ENCODE measurements around the gene ZNF132. TPM values are rescaled to one million over a fixed set of nuclear protein-coding genes. Genes with fewer than 3 reads are reported as not detected.

The ZNF132 gene
- total and polyA plus RNA-seq, 2 experiments from 2014 or later, result 2.2 to 5.2 TPM

DNA sequence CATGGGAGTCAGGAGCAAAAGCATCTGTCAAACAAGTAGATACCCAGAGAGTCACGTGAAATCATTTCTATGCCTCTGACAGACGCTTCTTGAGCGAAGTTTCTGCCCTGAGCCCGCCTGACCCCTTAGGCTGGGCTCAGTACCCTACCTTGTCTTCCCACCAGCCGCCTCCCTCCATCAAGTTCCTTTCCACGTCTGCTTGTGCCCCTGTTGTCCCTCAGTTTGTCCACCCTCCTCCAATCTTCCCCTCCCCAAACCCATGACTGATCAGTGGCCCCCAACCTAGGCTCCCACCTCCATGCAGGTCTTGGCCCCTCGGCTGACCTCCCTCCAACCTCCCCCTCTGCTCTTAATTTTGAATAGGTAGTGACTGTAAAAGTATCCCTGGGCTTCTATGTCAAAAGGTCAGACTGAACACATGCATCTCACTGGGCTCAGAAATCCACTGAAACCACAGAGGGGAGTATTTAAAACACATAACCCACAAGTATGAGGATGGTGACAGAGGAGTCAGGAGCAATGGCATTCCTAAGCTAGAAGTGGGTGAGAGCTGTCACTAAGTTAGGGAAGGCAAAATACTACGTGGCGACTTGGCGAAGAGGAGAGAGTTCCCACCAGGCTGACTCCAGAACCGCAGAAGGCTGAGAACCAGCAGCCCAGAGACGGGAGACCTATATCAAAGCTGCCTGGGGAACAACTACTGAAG lies 34.5 kb upstream of the ZNF132 start:
- Histone ChIP-seq H2AFZ (no peak overlapping the region), H3K27me3 (ENCODE audit: insufficient read depth) (no peaks in the 10 kb centered on the region), H3K79me2 (replicated peaks; ENCODE audit: insufficient read depth) (no peaks in the 10 kb centered on the region), H3K4me2 (peak overlapping the region; percentile 94), H3K4me1 (ENCODE audit: insufficient read depth) (peaks cover 4% of the 10 kb centered on the region; the same call in 1 of the 2 replicates), H4K20me1 (replicated peaks; ENCODE audit: insufficient read depth) (no peaks in the 10 kb centered on the region), H3K27ac (ENCODE audit: low read depth) (no peak overlapping the region), H3K9me2 (ENCODE audit: insufficient read depth) (no peaks in the 10 kb centered on the region), H3K36me3 (ENCODE audit: insufficient read depth) (no peaks in the 10 kb centered on the region), H3K4me3 (peak overlapping the region; percentile 82; the same call in 1 of the 2 replicates), H3F3A (replicated peaks; ENCODE audit: low read depth) (peaks cover 13% of the 10 kb centered on the region)
- Mint-ChIP-seq H3K36me3 (ENCODE audit: low read depth) (peaks cover 14% of the 10 kb centered on the region), H3K4me1 (peaks cover 10% of the 10 kb centered on the region), H3K9me3 (no peaks in the 10 kb centered on the region; the same call in 2 of the 3 replicates), H3K4me3 (peak overlapping the region; percentile 93), H3K27me3 (ENCODE audit: insufficient read depth, low read depth, poor library complexity) (peaks cover 25% of the 10 kb centered on the region), H3K27ac (no peak overlapping the region)
- TF ChIP-seq STAT1 (IDR thresholded peaks at IDR 0.05; ENCODE audit: unreplicated experiment) (no peak), NANOG (IDR thresholded peaks at IDR 0.05; ENCODE audit: borderline replicate concordance) (no peak), POLR2AphosphoS5 (IDR thresholded peaks at IDR 0.05; ENCODE audit: low read depth) (no peak), CREB1 (CRISPR knock-in tag; IDR thresholded peaks at IDR 0.05; ENCODE audit: low read depth) (no peak), JUNB (IDR thresholded peaks at IDR 0.05; ENCODE audit: unreplicated experiment) (no peak), EZH2 (IDR thresholded peaks at IDR 0.05; ENCODE audit: low read depth, unreplicated experiment) (no peak), EZH2phosphoT487 (IDR thresholded peaks at IDR 0.05; ENCODE audit: unreplicated experiment) (no peak), ZNF114 (CRISPR knock-in tag; IDR thresholded peaks at IDR 0.05) (no peak), ZNF331 (CRISPR knock-in tag; IDR thresholded peaks at IDR 0.05; ENCODE audit: low read depth) (no peak)
- TF ChIP-seq, protein P1, sequence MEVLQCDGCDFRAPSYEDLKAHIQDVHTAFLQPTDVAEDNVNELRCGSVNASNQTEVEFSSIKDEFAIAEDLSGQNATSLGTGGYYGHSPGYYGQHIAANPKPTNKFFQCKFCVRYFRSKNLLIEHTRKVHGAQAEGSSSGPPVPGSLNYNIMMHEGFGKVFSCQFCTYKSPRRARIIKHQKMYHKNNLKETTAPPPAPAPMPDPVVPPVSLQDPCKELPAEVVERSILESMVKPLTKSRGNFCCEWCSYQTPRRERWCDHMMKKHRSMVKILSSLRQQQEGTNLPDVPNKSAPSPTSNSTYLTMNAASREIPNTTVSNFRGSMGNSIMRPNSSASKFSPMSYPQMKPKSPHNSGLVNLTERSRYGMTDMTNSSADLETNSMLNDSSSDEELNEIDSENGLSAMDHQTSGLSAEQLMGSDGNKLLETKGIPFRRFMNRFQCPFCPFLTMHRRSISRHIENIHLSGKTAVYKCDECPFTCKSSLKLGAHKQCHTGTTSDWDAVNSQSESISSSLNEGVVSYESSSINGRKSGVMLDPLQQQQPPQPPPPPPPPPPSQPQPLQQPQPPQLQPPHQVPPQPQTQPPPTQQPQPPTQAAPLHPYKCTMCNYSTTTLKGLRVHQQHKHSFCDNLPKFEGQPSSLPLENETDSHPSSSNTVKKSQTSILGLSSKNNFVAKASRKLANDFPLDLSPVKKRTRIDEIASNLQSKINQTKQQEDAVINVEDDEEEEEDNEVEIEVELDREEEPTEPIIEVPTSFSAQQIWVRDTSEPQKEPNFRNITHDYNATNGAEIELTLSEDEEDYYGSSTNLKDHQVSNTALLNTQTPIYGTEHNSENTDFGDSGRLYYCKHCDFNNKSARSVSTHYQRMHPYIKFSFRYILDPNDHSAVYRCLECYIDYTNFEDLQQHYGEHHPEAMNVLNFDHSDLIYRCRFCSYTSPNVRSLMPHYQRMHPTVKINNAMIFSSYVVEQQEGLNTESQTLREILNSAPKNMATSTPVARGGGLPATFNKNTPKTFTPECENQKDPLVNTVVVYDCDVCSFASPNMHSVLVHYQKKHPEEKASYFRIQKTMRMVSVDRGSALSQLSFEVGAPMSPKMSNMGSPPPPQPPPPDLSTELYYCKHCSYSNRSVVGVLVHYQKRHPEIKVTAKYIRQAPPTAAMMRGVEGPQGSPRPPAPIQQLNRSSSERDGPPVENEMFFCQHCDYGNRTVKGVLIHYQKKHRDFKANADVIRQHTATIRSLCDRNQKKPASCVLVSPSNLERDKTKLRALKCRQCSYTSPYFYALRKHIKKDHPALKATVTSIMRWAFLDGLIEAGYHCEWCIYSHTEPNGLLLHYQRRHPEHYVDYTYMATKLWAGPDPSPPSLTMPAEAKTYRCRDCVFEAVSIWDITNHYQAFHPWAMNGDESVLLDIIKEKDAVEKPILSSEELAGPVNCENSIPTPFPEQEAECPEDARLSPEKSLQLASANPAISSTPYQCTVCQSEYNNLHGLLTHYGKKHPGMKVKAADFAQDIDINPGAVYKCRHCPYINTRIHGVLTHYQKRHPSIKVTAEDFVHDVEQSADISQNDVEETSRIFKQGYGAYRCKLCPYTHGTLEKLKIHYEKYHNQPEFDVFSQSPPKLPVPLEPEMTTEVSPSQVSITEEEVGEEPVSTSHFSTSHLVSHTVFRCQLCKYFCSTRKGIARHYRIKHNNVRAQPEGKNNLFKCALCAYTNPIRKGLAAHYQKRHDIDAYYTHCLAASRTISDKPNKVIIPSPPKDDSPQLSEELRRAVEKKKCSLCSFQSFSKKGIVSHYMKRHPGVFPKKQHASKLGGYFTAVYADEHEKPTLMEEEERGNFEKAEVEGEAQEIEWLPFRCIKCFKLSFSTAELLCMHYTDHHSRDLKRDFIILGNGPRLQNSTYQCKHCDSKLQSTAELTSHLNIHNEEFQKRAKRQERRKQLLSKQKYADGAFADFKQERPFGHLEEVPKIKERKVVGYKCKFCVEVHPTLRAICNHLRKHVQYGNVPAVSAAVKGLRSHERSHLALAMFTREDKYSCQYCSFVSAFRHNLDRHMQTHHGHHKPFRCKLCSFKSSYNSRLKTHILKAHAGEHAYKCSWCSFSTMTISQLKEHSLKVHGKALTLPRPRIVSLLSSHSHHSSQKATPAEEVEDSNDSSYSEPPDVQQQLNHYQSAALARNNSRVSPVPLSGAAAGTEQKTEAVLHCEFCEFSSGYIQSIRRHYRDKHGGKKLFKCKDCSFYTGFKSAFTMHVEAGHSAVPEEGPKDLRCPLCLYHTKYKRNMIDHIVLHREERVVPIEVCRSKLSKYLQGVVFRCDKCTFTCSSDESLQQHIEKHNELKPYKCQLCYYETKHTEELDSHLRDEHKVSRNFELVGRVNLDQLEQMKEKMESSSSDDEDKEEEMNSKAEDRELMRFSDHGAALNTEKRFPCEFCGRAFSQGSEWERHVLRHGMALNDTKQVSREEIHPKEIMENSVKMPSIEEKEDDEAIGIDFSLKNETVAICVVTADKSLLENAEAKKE (CRISPR knock-in tag; IDR thresholded peaks at IDR 0.05), result no peak
- TF ChIP-seq, protein P2, sequence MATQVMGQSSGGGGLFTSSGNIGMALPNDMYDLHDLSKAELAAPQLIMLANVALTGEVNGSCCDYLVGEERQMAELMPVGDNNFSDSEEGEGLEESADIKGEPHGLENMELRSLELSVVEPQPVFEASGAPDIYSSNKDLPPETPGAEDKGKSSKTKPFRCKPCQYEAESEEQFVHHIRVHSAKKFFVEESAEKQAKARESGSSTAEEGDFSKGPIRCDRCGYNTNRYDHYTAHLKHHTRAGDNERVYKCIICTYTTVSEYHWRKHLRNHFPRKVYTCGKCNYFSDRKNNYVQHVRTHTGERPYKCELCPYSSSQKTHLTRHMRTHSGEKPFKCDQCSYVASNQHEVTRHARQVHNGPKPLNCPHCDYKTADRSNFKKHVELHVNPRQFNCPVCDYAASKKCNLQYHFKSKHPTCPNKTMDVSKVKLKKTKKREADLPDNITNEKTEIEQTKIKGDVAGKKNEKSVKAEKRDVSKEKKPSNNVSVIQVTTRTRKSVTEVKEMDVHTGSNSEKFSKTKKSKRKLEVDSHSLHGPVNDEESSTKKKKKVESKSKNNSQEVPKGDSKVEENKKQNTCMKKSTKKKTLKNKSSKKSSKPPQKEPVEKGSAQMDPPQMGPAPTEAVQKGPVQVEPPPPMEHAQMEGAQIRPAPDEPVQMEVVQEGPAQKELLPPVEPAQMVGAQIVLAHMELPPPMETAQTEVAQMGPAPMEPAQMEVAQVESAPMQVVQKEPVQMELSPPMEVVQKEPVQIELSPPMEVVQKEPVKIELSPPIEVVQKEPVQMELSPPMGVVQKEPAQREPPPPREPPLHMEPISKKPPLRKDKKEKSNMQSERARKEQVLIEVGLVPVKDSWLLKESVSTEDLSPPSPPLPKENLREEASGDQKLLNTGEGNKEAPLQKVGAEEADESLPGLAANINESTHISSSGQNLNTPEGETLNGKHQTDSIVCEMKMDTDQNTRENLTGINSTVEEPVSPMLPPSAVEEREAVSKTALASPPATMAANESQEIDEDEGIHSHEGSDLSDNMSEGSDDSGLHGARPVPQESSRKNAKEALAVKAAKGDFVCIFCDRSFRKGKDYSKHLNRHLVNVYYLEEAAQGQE (IDR thresholded peaks at IDR 0.05; ENCODE audit: unreplicated experiment), result no peak
- TF ChIP-seq, protein P3, sequence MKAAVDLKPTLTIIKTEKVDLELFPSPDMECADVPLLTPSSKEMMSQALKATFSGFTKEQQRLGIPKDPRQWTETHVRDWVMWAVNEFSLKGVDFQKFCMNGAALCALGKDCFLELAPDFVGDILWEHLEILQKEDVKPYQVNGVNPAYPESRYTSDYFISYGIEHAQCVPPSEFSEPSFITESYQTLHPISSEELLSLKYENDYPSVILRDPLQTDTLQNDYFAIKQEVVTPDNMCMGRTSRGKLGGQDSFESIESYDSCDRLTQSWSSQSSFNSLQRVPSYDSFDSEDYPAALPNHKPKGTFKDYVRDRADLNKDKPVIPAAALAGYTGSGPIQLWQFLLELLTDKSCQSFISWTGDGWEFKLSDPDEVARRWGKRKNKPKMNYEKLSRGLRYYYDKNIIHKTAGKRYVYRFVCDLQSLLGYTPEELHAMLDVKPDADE (IDR thresholded peaks at IDR 0.05), result no peak
- TF ChIP-seq, protein P4, sequence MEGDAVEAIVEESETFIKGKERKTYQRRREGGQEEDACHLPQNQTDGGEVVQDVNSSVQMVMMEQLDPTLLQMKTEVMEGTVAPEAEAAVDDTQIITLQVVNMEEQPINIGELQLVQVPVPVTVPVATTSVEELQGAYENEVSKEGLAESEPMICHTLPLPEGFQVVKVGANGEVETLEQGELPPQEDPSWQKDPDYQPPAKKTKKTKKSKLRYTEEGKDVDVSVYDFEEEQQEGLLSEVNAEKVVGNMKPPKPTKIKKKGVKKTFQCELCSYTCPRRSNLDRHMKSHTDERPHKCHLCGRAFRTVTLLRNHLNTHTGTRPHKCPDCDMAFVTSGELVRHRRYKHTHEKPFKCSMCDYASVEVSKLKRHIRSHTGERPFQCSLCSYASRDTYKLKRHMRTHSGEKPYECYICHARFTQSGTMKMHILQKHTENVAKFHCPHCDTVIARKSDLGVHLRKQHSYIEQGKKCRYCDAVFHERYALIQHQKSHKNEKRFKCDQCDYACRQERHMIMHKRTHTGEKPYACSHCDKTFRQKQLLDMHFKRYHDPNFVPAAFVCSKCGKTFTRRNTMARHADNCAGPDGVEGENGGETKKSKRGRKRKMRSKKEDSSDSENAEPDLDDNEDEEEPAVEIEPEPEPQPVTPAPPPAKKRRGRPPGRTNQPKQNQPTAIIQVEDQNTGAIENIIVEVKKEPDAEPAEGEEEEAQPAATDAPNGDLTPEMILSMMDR (conservative IDR thresholded peaks at IDR 0.05; ENCODE audit: low read depth in 2 of 2), result no peak
- ATAC-seq, result no peak
- no peak for DNase-seq (ENCODE audit: low spot score)
